HG03066 (cell line): ENCODE data around the gene KYAT1.

Source experiments
- ATAC-seq: cut with Tn5 transposase; IDR thresholded peaks from one replicate; pipeline ENCODE4 v1.9.1; 2021; ENCODE audit warnings: low read depth; ENCODE audit not compliant: unreplicated experiment

The KYAT1 gene

DNA sequence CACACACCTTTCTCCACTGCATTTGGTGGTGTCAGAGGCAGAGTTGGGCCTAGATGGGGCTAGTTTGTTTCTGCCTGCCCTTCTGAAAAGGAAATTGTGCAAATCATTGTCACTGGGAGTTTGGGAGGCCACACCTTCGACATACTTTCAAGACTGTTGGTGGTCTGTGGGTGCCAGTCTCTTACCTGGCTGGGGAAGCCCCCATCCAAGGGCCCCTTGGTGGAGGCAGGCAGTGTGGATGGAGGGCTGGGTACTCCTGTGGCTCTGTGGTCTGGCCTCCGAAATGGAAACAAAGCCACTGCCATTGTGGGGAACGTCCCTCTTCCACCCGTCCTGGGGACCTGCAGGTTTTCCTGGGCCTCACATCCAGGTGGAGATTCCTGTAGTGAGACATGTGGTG is 28.1 kb upstream of the KYAT1 start:
- no peak for ATAC-seq

DNA sequence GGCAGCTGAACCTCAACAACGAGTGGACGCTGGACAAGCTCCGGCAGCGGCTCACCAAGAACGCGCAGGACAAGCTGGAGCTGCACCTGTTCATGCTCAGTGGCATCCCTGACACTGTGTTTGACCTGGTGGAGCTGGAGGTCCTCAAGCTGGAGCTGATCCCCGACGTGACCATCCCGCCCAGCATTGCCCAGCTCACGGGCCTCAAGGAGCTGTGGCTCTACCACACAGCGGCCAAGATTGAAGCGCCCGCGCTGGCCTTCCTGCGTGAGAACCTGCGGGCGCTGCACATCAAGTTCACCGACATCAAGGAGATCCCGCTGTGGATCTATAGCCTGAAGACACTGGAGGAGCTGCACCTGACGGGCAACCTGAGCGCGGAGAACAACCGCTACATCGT is 26.6 kb upstream of the KYAT1 start:
- ATAC-seq: no peak

DNA sequence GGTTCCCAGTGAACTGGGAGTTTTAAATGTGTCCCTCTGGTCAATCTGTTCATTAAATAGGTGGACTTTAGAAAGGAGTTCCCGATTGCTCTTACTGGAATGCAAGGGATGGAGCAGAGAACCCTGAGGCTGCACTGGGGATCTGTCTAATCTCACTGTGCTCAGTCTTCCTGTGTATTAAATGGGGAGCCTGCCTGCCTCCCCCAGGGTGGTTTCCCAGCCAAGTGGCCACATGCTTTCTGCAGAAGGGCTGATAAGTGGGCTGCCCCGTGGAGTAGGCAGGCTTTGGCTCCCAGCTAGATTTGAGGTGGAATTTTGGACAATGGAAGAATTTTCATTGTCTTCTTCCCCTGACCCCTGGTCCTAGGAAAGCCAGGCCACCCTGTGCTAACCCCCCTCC is 25.0 kb upstream of the KYAT1 start:
- no peak for ATAC-seq

DNA sequence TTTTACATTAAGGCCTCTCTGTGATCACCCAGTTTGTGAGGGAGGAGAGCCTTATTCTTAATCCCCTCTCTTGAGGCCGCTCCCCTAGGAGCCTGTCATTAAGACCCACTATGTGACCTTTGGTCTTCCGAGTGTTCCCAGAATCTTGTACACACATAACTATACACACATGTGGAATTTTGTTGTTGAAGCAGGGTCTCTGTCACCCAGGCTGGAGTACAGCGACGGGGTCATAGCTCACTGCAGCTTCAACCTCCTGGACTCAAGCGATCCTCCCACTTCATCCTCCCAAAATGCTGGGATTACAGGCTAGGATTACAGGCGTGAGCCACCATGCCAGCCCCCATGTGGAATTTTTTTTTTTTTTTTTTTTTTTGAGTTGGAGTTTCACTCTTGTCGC is 24.2 kb upstream of the KYAT1 start:
- no peak for ATAC-seq

DNA sequence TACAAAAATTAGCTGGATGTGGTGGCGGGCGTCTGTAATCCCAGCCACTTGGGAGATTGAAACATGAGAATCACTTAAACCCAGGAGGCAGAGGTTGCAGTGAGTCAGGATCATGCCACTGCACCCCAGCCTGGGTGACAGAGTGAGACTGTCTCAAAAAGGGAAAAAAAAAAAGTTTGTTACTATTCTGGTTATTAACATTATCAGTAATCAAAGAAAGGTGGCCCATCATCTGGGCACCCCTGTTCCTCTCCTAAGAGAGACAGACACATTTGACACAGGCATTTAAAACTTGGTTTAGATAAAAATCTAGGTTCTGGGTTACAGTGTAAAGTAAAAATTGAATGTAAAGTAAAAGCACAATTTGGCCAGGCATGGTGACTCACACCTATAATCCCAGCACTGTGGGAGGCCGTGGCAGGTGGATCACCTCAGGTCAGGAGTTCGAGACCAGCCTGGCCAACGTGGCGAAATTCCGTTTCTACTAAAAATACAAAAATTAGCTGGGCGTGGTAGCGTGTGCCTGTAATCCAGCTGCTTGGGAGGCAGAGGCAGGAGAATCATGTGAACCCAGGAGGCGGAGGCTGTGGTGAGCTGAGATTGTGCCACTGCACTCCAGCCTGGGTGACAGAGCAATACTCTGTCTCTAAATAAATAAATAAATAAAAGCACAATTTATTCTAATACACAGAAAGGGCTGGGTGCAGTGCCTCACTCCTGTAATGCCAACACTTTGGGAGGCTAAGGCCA is 22.3 kb upstream of the KYAT1 start:
- ATAC-seq: no peak

DNA sequence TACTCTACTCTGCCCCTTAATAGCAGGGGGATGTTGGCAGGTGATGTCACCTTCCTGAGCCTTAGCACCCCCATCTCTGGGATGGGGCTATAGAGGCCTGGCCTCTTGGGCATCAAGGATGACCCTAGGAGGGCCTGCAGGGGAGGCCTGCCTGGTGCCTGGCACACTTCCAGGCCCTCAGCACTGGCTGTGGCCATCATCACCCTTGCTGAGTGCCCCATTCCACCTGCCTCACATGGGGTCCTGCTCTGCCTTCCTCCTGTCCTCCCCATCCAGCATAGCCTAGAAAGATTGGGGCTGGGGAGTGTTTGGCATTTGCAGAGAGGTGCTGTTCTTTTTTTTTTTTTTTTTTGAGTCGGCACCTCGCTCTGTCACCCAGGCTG is 21.3 kb upstream of the KYAT1 start:
- ATAC-seq: no peak

DNA sequence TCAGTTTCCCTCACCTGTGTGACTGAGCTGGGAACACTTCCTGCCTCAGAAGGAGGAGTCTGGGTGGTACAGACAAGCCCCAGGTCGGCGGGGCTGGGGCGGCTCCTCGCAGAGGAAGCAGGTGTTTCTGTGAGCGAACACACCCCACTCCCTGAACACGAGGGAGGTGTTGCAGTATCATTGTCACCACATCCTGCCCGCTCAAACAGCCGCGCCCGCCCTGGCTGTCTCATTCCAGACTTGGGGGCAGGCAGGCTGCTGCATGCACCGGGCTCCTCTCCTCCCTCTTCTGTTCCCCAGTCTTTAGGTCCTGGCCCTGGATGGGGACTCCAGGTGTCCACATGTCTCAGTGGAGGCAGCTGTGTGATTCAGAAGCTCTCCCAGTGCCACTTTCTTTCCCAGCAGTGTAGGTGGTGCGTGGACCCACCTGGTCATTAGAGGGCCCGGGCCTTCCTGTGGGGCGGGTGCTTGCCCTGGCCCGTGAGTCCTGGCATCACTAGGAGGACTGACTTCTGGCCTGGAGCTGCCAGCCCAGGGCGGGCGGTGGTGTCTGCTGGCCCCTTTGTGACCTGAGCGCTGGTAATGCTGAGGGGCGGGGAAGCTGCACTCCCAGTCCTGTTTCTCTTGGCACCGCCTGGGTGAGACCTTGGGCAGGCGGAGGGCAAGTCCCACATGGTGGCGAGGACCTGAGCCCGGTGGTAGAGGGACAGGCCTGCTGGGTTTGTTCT is 20.8 kb upstream of the KYAT1 start:
- ATAC-seq: peak; percentile 82

DNA sequence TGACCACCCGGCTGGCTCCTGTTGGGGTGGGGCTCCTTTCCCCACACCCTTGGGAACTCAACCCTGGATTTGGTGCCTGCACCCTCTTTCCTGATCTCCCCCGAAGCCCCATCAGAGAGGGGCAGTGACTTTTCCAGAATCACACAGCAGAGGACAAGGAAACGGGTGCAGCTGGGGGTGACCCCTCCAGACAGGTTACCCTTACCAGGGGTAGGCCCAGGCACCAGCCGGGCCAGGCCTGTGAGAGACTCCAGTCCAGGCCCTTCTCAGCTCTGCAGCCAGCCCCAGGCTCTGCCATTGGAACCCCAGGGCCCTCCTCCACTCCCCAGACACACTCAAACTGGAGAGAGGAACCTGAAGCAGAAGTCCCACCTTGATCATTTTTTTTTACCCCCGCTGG is 20.1 kb upstream of the KYAT1 start:
- ATAC-seq: no peak

DNA sequence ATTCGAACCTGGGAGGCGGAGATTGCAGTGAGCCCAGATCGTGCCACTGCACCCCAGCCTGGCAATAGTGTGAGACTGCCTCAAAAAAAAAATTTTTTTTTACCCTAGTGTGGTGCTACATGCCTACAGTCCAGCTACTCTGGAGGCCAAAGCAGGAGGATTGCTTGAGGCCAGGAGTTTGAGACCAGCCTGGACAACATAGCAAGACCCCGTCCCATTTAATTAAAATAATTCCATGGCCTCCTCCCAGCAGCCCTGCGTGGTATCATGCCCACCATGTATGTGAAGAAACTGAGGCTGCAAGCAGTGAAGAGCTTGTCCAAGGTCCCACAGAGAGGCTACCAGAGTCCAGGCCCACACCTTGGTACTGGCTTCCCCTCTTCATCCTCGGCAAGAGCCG is 19.6 kb upstream of the KYAT1 start:
- ATAC-seq: no peak

DNA sequence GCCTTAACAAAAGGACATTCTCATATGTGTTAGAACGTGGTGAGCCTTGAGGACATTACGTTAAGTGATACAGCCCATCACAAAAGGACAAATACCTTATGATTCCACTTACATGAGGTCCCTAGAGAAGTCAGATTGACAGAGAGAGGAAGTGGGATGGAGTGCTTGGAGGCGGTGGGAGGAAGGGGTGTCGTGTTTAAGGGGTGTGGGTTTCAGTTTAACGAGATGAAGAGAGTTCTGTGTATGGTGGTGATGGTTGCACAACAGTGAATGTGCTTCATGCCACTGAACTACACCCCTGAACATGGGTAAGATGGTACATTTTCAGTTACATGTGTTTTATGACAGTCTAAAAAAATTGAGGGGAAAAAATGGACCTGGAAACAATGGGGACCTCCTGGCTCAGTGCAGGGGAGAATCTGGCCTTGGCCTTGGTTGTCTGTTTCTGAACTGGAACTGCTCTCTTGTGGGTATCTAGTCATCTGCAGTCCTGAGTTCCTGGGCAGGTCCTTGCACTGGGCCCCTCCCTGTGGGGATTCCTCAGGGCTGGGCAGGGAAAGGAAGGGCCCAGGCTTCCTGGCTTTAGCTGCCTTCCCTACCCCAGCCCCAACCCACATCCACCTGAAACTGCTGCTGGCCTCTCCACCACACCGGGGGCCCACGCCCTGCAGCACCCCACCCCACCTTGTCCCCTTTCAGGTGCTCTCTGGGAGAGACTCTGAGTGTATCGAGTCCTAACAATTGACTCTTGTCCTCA is 18.0 kb upstream of the KYAT1 start:
- no peak for ATAC-seq

DNA sequence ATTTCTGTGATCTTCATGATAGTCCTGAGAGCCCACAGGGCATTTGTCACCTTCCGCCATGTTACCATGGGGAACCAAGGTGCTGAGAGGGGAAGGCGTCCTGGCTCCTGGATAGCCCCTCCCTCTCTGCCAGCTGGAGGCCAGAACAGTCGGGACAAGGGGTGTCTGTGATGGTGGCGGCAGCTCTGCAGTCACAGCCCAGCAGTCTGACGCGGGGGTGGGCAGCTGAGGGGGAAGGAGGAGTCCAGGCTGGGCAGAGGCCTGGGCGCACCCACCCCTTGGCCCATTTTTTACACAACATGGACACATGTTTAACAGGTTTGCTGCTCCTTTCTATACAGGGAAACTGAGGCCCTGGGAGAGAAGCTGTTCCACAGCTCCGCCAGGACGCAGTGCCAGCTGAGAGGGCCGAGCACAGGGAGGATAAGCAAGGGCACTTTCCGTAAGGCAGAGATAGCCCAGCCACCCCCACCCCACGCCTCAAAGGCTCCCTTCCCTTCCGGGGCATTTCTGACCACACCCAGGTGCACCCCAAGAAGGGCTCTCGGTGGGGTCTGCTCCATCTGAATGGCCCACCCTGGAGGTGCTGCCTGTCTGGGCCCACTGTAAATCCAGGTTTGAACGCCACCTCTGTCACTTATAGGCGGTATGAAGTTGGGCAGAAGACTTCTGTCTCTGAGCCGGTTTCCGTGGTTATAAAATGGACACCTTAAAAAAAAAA is 17.3 kb upstream of the KYAT1 start:
- ATAC-seq: no peak

DNA sequence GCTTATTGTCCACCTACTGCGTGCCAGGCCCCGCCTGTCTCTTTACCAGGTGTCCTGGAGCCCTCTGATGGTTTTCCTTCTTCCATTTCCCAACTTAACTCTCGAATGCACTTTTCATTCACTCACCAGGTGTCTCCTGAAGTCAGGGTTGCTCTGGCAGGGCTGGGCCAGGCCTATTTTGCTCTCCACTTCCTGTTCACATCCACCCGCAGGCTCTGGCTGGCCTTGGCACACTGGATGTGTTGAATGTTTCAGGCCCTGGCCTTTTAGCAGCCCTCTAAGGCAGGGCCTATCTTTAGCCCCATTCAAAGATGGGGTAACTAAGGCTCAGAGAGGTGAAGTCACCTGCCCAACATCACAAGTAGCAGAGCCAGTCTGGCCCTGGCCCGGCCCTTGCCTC is 16.6 kb upstream of the KYAT1 start:
- ATAC-seq: no peak

DNA sequence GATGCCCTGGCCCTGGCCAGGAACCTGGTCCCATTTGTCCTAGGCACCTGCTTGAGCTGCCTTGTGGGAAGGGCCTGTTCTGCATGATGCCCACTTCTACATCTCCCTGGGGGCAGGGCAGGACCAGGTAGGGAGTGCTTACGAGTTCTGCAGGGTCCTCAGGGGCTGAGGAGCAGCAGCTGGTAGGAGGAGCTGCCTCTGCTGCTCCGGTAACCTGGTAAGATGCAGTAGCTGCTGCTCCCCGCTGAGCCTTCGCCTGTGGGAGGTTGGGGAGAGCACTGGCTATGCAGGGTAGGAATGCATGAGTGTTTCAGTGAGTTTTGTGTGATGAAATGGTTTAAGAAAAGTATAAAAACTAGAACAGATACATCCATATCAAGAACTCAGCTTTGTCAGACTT is 13.8 kb upstream of the KYAT1 start:
- no peak for ATAC-seq

DNA sequence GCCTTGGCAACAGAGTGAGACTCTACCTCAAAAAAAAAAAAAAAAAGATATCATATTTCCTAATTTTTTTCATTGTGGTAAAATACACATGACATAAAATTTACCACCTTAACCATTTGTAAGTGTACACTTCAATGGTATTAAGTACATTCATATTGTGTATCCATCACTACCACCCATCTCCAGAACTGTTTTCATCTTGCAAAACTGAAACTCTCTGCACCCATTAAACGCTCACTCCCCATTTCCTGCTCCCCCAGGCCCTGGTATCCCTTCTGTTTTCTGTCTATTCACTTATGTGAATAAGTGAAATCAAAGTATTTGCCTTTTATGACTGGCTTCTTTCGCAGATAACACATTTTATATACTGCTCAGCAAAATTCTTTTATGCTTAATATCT is 13.0 kb upstream of the KYAT1 start:
- no peak for ATAC-seq

DNA sequence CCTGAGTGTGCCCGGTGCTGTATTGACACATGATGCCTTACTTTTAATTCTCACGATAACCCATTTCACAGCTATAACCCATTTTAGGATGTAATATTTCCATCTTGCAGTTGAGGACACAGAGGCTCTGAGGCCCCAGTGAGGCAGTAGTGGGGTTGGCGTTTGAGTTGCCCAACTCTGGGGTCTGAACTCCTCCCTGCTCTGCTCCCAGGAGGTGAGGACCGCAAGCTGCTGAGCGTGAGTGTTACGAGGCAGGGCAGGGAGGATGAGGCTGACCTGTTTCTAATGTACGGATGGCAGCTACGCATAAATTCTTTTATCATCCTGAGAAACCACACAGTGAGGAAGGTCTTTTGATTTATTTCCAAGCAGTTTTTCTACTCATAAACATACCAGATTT is 11.6 kb upstream of the KYAT1 start:
- ATAC-seq: no peak

DNA sequence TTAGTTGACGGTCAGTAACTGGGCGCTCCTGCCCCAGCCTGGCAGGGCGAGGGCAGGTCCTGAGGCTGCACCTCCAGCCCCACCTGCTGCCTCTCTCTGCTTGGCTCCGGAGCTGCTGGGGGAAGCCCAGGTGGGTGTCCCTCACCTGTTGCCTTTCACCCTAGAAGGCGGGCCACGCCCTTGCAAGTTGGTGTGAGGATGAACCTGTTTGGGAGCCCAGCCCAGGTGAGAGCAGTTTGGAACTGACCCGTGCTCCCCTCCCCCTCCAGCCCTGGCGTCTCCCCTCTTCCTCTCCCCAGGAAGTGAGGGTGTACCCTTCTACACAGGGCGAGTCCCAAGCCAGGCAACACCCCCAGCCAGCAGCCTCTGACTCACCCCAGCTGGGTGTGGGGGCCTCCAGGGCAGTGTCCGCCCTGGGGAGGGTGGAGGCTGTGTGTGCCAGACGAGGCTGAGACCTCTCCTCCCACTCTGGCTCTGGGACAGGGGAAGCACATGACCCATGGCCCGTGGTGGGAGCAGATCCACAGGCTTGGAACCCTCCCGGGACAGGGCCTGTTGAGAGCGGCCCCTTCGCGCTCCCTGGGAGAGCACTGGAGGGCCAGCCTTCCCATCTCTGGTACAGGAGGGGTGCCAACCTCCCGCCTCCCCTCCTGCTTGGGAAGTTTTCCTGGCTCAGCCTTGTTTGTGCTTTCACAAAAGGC is 10.6 kb upstream of the KYAT1 start:
- no peak for ATAC-seq

DNA sequence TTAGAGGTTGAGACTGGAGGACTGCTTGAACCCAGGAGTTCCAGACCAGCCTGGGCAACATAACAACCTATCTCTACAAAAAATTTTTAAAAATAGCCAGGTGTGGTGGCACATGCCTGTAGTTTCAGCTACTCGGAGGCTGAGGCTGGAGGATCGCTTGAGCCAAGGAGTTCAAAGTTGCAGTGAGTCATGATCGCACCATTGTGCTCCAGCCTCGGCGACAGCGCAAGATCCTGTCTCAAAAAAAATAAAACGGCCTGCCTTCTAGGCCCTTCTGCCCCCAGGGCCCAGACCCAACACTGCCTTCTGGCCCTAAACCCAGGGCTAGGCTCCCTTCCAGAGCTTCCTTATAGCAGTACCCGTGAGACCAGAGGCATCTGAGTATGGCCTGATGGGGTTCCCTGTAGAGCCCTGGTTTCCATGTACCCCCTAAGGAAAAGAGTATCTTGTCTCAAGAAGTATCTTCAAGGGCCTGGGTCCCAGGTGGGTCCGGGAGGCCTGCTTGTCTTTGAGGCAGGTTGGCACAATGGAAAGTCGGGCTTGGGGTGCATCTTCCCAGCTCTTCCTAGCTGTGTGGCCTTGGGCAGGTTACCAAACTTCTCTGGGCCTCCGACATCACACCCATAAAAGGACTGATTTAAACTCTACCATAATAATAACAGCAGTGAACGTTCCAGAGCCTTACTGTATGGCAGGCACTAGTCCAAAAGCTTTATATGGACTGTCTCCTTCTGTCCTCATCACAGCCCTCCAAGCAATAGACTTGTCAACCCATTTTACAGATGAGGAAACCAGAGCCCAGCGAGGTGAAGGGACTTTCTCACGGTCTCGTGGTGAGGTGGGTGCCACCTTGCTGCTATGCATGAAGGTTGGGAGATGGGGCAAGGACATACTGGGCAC is 9.8 kb upstream of the KYAT1 start:
- ATAC-seq: no peak

DNA sequence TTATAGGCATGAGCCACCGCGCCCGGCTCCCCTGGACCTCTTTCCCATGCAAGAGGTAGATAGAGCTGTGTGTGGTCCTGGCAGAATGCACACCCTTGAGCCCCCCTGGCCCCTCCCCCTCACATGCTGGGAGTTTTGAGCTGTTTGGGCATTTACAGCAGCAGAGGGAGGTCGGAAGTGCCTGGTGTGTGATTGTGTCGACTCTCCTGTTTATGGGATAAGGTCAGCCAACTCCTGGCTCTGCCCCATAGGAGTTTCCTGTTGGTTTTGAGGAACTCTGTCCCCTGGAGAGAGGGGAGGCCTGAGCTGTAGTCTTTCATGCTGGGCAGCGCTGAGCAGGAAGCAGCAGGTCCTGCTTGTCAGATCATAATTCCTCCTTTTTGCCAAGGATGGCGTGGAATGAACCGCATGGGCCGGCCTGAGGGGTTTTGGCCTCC is 6.2 kb upstream of the KYAT1 start:
- no peak for ATAC-seq

DNA sequence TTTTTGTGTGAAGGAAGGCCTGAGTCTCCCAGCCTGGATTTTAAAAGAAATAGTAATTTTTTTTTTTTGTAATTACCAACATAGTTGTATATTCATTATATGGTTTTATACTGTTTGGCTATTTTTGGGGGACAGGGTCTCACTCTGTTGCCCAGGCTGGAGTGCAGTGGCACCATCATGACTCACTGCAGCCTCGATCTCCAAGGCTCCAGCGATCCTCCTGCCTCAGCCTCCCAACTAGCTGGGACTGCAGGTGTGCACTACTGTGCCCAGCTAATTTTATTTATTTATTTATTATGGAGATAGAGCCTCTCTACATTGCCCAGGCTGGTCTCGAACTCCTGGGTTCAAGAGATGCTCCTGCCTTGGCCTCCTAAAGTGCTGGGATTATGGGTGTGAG is 5.3 kb upstream of the KYAT1 start:
- no peak for ATAC-seq
